ENCODE data around the gene CAMK2N2. TPM values are rescaled to one million over a fixed set of nuclear protein-coding genes. Genes with fewer than 3 reads are reported as not detected.

Gene CAMK2N2
- total RNA-seq, 2 donors from 2014 or later: 0.33 to 1.8 TPM

- Mint-ChIP-seq H3K36me3 (ENCODE audit: low read depth) (no peaks in the 10 kb centered on the region), H3K9me3 (no peaks in the 10 kb centered on the region), H3K27ac (no peak overlapping the region), H3K27me3 (ENCODE audit: insufficient read depth) (peaks cover 37% of the 10 kb centered on the region), H3K4me3 (no peak overlapping the region), H3K4me1 (no peaks in the 10 kb centered on the region)
- no peak for DNase-seq
- Histone ChIP-seq H3K27me3 (ENCODE audit: control insufficient read depth, insufficient read depth, low read length, poor library complexity, severe bottlenecking) (peaks cover 30% of the 10 kb centered on the region), H3K36me3 (ENCODE audit: control insufficient read depth, insufficient read depth, low read length) (no peaks in the 10 kb centered on the region), H3K27ac (ENCODE audit: low read depth, low read length) (no peak overlapping the region), H3K9ac (ENCODE audit: extremely low read depth, low read length, poor library complexity, severe bottlenecking) (no peak overlapping the region), H3K9me3 (ENCODE audit: control insufficient read depth, low read length) (no peaks in the 10 kb centered on the region), H3K4me3 (ENCODE audit: low read length) (no peak overlapping the region), H3K4me1 (ENCODE audit: control insufficient read depth, insufficient read depth, low read length) (no peaks in the 10 kb centered on the region)
- 94 to 95% methylated on average over 8 of the region's 8 CpGs for WGBS, 2 experiments (ENCODE audit: insufficient coverage in 1 of 2, insufficient read length in 1 of 2)
- no peak for TF ChIP-seq CTCF (conservative IDR thresholded peaks at IDR 0.05)
Measured at GRCh38 chr3:184283681-184284080, 22.3 kb upstream of the CAMK2N2 start.

- no peak overlapping the region for H3K27ac ChIP-seq (ENCODE audit: low read depth, low read length)
- TF ChIP-seq CTCF (conservative IDR thresholded peaks at IDR 0.05): no peak
- H3K4me3 Mint-ChIP-seq: no peak overlapping the region
- H3K27ac Mint-ChIP-seq: no peak overlapping the region
- no peaks in the 10 kb centered on the region for H3K9me3 Mint-ChIP-seq
- H3K9me3 ChIP-seq (ENCODE audit: control insufficient read depth, low read length): no peaks in the 10 kb centered on the region
- DNase-seq: no peak
- H3K27me3 Mint-ChIP-seq (ENCODE audit: insufficient read depth): peaks cover 43% of the 10 kb centered on the region
- H3K9ac ChIP-seq (ENCODE audit: extremely low read depth, low read length, poor library complexity, severe bottlenecking): no peak overlapping the region
- WGBS, 2 experiments (ENCODE audit: insufficient coverage in 1 of 2, insufficient read length in 1 of 2): 90 to 93% methylated on average over 1 to 2 of the region's 4 CpGs
- peaks cover 37% of the 10 kb centered on the region for H3K27me3 ChIP-seq (ENCODE audit: control insufficient read depth, insufficient read depth, low read length, poor library complexity, severe bottlenecking)
- no peaks in the 10 kb centered on the region for H3K4me1 Mint-ChIP-seq
- no peaks in the 10 kb centered on the region for H3K36me3 Mint-ChIP-seq (ENCODE audit: low read depth)
- H3K4me3 ChIP-seq (ENCODE audit: low read length): no peak overlapping the region
- no peaks in the 10 kb centered on the region for H3K36me3 ChIP-seq (ENCODE audit: control insufficient read depth, insufficient read depth, low read length)
- no peaks in the 10 kb centered on the region for H3K4me1 ChIP-seq (ENCODE audit: control insufficient read depth, insufficient read depth, low read length)
Measured at GRCh38 chr3:184282941-184283340, 21.6 kb upstream of the CAMK2N2 start.

GRCh38 chr3:184277366-184277765, 16.0 kb upstream of the CAMK2N2 start:
- H3K36me3 Mint-ChIP-seq (ENCODE audit: low read depth): no peaks in the 10 kb centered on the region
- no peak overlapping the region for H3K4me3 ChIP-seq (ENCODE audit: low read length)
- no peak overlapping the region for H3K4me3 Mint-ChIP-seq
- H3K9me3 Mint-ChIP-seq: no peaks in the 10 kb centered on the region
- H3K36me3 ChIP-seq (ENCODE audit: control insufficient read depth, insufficient read depth, low read length): no peaks in the 10 kb centered on the region
- H3K27ac Mint-ChIP-seq: no peak overlapping the region
- no peak overlapping the region for H3K27ac ChIP-seq (ENCODE audit: low read depth, low read length)
- H3K4me1 ChIP-seq (ENCODE audit: control insufficient read depth, insufficient read depth, low read length): no peaks in the 10 kb centered on the region
- no peak for DNase-seq
- H3K9ac ChIP-seq (ENCODE audit: extremely low read depth, low read length, poor library complexity, severe bottlenecking): no peak overlapping the region
- H3K27me3 Mint-ChIP-seq (ENCODE audit: insufficient read depth): peaks cover 62% of the 10 kb centered on the region
- 84 to 92% methylated on average over 6 of the region's 6 CpGs for WGBS, 2 experiments (ENCODE audit: insufficient coverage in 1 of 2, insufficient read length in 1 of 2)
- H3K9me3 ChIP-seq (ENCODE audit: control insufficient read depth, low read length): no peaks in the 10 kb centered on the region
- TF ChIP-seq CTCF (conservative IDR thresholded peaks at IDR 0.05): no peak
- no peaks in the 10 kb centered on the region for H3K4me1 Mint-ChIP-seq
- H3K27me3 ChIP-seq (ENCODE audit: control insufficient read depth, insufficient read depth, low read length, poor library complexity, severe bottlenecking): peaks cover 73% of the 10 kb centered on the region
